ENCODE results near the gene EFL1.
"Not testable (repeated sequence)": the region's sequence is repeated elsewhere in the genome, so short reads cannot be mapped to it uniquely, and the experiment has no call there.

The EFL1 gene

GRCh38 chr15:82262422-82263026 lies at the start of gene EFL1, which contains the start of gene SAXO2:
TSS of gene EFL1 (minus strand) at chr15:82262734. CDS start at chr15:82261778, 956 bp downstream.
TSS of gene SAXO2 (plus strand) at chr15:82262818. CDS start at chr15:82262880, 62 bp downstream.
- peak; percentile 39 to 96 (median 84) for DNase-seq

- DNase-seq = not testable (repeated sequence)
These were observed 48.8 kb upstream of the EFL1 start for GRCh38 chr15:82311321-82311720.

GRCh38 chr15:82309802-82310201 lies 47.3 kb upstream of the EFL1 start:
- no peak for DNase-seq

- DNase-seq = no peak
These were observed 45.2 kb upstream of the EFL1 start for GRCh38 chr15:82307714-82308081.

- no peak for DNase-seq
These were observed 44.5 kb upstream of the EFL1 start for GRCh38 chr15:82306791-82307713.

GRCh38 chr15:82305621-82306048 lies 43.1 kb upstream of the EFL1 start:
- no peak for DNase-seq

- DNase-seq = no peak
These were observed 42.2 kb upstream of the EFL1 start for GRCh38 chr15:82304778-82305090.

- no peak for DNase-seq
These were observed 41.6 kb upstream of the EFL1 start for GRCh38 chr15:82303956-82304777.

- no peak for DNase-seq
These were observed 38.9 kb upstream of the EFL1 start for GRCh38 chr15:82301296-82302016.

- no peak for DNase-seq
These were observed 38.3 kb upstream of the EFL1 start for GRCh38 chr15:82300883-82301282.

GRCh38 chr15:82300326-82300725 lies 37.8 kb upstream of the EFL1 start:
- not testable (repeated sequence) for DNase-seq

GRCh38 chr15:82299511-82299914 lies 37.0 kb upstream of the EFL1 start:
- DNase-seq = not testable (repeated sequence)

GRCh38 chr15:82298520-82298919 lies 36.0 kb upstream of the EFL1 start:
- peak in 13 of 56 donors; percentile 10 to 49 (median 31) for DNase-seq

GRCh38 chr15:82298032-82298431 lies 35.5 kb upstream of the EFL1 start:
- no peak for DNase-seq

- DNase-seq = no peak
These were observed 35.0 kb upstream of the EFL1 start for GRCh38 chr15:82297546-82297945.

- DNase-seq = no peak
These were observed 31.6 kb upstream of the EFL1 start for GRCh38 chr15:82294061-82294690.

- no peak for DNase-seq
These were observed 29.7 kb upstream of the EFL1 start for GRCh38 chr15:82292271-82292670.

GRCh38 chr15:82288202-82288601 lies 25.7 kb upstream of the EFL1 start:
- not testable (repeated sequence) for DNase-seq

GRCh38 chr15:82286475-82286874 lies 23.9 kb upstream of the EFL1 start:
- DNase-seq = not testable (repeated sequence)

GRCh38 chr15:82284381-82284780 lies 21.8 kb upstream of the EFL1 start:
- not testable (repeated sequence) for DNase-seq

GRCh38 chr15:82282386-82282785 lies 19.9 kb upstream of the EFL1 start:
- not testable (repeated sequence) for DNase-seq
